NCI-H128 (cell line): Measurements from ENCODE around the gene ERVK3-1.
"Not testable (repeated sequence)": the region's sequence is repeated elsewhere in the genome, so short reads cannot be mapped to it uniquely, and the experiment has no call there.

ENCODE experiments used
- DNase-seq: peaks from one replicate; lab custom pipeline; 2025; ENCODE audit not compliant: unreplicated experiment; lab: John Stamatoyannopoulos, UW

ERVK3-1 gene

GRCh38 chr19:58304255-58304654 is 922 bp upstream of the ERVK3-1 start:
- DNase-seq = no peak

DNA sequence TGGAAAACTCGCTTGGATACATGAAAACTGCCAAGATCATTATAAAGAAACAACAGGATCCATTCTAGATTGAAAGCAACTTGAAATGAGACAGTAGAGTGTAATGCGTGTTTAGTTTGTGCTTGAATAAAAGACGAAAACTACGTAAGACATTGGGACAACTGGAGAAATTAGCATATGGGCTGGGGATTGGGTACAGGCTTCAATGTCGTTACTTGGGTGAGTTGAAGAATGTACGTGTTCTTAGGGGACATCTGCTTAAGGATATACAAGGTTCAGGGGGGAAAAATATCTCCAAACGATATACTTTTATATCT is 471 bp upstream of the ERVK3-1 start:
- DNase-seq = no peak

- no peak for DNase-seq
Observed at GRCh38 chr19:58305932-58306323, 751 bp downstream of the ERVK3-1 start.

- DNase-seq = no peak
Observed at GRCh38 chr19:58307736-58308135, 2.6 kb downstream of the ERVK3-1 start.

DNA sequence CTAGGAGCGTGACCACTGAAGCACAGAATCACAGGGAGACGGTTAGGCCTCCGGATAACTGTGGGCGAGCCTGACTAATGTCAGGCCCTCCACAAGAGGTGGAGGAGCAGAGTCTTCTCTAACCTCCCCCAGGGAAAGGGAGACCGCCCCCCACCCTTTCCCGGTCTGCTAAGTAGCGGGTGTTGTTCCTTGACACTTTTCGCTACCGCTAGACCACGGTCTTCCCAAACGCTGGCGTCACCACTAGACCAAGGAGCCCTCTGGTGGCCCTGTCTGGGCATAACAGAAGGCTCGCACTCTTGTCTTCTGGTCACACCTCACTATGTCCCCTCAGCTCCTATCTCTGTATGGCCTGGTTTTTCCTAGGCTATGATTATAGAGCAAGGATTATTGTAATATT is 5.5 kb downstream of the ERVK3-1 start:
- DNase-seq = not testable (repeated sequence)

DNA sequence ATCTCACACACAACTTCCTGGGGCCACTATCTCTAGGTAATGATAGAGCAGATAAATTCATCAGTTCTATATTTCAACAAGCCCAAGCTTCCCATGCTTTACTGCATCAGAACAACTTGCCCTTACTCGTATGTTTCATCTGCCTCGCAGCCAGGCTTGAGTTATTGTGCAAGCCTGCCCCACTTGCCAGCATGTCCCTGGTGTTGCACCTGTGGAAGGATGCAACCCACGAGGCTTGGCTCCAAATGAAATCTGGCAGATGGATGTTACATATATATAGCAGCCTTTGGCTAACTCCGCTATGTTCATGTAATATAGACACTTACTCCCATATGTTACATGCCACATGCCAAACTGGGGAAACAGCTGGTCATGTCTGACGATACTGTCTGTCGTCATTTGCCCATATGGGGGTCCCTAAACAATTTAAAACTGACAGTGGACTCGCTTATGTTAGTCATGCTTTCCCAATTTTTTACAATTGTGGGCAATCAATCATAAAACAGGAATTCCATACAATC is 6.2 kb downstream of the ERVK3-1 start:
- no peak for DNase-seq

- no peak for DNase-seq
Observed at GRCh38 chr19:58315580-58315979, 10.4 kb downstream of the ERVK3-1 start.

DNA sequence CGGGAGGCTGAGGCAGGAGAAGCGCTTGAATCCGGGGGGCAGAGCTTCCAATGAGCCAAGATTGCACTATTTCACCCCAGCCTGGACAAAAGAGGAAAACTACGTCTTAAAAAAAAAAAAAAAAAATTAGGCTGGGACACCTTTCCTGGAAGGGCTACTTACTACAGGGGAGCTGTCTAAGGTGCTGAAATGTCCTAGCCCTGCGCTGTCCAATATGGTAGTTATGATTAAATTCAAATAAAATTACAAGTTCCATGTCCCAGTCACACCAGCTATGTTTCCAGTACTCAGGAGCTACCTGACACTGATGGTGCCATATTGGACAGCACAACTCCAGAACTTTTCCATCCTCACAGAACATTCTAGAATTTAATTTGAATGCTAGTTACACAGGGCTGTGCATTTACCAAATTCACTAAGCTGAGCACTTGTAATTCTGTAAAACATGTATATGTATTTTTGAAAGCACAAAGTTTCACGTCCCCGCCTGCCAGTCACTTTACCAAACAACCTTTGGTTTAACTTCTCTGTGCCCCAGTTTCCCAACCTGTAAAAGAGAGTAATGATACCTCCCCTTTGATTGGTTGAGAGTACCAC is 12.4 kb downstream of the ERVK3-1 start:
- DNase-seq = no peak

DNA sequence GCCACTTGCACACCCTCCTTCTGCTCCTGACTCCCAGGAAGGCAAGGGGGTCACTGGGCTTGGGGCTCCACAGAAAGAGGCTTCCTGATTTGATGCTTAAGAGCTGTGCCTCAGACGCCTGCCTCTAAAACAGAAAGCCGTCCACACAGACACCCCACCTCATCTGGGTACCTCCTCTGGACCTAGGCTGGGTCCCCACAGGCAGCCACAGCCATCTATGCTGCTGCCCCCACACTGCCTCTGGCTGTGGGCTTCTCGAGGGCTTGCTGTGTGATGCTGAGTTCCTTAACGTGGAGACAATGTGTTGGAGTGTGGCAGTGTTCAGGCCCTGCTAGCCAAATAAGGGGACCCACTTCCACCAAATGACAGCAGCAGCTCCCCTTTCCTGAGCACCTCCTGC is 13.1 kb downstream of the ERVK3-1 start:
- DNase-seq = no peak

DNA sequence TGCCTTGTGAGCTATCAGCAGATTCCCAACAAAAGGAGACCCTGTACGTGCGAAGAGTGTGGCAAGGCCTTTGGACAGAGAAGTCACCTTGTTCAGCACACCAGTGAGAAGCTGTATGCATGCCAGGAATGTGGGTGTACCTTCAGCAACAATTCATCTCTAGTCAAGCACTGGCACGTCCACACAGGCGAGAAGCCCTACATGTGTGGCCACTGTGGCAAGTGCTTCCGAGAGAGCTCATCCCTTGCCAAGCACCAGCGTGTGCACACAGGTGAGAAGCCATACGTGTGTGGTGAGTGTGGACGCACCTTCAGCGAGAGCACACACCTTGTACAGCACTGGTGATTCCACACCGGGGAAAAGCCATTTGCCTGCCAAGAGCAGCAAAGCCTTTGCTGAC is 14.1 kb downstream of the ERVK3-1 start:
- no peak for DNase-seq

- DNase-seq = no peak
Observed at GRCh38 chr19:58325311-58326022, 20.3 kb downstream of the ERVK3-1 start.

DNA sequence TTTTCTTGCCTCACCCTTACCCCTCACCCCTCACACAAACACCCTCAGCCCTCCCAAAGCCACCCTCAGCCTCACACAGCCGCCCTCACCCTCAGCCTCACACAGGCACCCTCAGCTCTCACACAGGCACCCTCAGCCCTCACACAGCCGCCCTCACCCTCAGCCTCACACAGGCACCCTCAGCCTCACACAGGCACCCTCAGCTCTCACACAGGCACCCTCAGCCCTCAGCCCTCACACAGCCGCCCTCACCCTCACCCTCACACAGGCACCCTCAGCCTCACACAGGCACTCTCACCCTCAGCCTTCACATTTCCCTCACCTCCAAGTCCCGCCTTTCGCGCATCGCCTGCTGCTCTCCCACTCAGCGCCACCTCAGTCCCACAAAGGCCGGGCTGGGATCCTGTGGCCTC is 21.3 kb downstream of the ERVK3-1 start:
- no peak for DNase-seq

DNA sequence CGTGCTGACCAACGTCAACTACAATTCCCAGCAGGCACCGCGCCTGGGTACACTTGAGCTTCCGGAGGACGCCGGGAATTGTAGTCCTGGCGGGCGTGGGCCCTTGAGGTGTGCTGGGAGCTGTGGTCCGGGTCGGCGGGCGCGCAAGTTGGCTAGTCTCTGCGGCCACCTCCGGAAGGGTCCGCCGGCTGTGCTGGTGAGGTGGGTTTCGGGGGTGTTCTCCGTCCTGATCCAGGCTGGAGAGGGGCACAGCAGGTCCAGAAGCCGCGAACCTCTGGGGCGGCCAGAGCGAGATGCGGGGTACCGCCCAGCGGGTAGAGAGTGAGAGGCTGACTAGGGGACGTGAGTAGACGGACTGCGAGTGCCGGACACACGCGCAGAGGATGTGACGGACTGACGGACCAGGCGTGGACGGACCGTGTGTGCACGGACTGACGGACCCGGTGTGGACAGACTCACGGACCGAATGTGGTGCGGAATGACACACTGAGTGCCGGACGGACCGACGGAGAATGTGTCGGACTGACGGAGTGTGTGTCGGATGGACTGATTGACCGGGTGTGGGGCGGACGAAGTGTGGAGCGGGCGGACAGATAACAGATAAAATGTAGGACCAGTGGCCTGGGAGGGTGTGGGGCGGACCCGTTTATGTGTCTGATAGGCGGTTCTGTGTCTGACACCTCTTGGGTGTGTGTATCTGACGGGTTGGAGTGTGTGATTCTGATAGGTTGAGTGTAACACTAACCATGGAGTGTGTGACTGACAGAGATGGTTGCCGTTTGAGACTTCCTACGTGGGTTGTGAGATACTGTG is 21.9 kb downstream of the ERVK3-1 start, which contains the start of gene ZSCAN22:
Gene ZSCAN22 (plus strand): TSS at position 81 of the 813 bp plus-strand sequence. CDS start 7,809 bp downstream, outside the sequence.
- DNase-seq = peak; percentile 95

DNA sequence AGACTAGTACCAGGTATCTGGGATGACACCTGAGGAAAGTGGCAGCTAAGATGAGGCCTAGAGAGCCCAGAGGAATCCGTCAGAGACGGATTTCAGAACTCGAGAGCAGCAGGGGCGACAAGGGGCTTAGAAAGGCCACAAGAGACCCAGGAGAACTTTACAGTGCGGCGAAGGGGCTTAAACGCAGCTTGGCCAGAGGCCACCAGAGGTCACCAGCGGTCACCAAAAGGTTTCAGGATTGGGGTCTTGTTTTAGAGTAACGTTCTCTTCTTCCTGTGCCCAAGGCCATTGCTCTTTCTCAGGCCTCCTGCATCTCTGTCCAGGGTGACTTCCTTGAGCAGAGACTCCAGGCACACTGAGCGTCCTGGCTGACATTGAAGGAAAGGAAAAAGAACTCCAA is 23.8 kb downstream of the ERVK3-1 start:
- peak; percentile 7 for DNase-seq

- no peak for DNase-seq
Observed at GRCh38 chr19:58330458-58330857, 25.3 kb downstream of the ERVK3-1 start.

GRCh38 chr19:58332697-58333096 is 27.5 kb downstream of the ERVK3-1 start:
- DNase-seq = no peak

- DNase-seq = no peak
Observed at GRCh38 chr19:58334691-58335249, 29.6 kb downstream of the ERVK3-1 start.

DNA sequence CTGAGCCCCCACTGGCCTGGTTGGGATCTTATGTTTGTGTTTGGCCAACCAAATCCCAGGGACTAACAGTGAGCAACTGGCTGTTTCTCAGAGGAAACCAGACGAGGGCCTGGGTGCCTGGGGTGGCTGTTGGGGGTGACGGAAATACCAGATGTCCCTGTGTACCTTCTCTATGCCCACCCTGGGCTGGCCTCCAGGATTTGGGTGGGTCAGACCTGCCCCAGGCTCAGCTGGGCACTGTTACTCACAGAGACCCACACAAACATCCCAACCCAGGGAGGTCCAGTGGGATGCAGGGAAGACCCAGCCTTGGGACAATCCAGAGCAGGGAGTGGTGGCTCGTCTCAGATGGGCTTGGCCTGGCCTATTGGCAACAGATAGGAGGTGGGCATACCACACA is 30.5 kb downstream of the ERVK3-1 start:
- DNase-seq = no peak

- no peak for DNase-seq
Observed at GRCh38 chr19:58336216-58336615, 31.0 kb downstream of the ERVK3-1 start.

DNA sequence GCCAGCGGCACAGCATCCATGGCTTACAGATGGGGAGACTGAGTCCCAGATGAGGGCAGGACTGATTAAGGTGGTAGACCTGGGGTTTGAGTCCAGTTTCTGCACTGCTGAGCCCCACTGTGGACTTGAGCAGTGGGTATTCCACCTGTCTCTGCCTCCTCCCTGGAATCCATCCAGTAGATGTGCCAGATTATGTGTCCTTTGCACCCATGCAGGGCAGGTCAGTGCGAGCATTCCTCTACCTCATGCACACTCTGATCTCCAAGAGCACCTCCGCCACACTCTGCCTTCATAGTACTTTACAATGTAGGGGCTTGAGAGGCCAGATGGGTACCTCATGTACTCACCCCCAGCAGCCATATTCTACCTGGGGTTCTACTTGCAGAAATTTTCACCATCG is 31.6 kb downstream of the ERVK3-1 start:
- DNase-seq = no peak

DNA sequence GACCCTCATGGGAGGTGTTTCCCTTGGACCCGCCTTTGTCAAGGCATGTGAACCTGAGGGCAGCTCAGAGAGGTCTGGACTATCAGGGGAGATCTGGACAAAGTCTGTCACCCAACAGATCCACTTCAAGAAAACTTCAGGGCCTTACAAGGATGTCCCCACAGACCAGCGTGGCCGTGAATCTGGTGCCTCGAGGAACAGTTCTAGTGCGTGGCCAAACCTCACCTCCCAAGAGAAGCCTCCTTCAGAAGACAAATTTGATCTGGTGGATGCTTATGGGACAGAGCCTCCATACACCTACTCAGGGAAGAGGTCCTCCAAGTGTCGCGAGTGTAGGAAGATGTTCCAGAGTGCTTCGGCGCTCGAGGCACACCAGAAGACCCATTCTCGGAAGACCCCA is 33.2 kb downstream of the ERVK3-1 start:
- DNase-seq = no peak
